HEK293T (cell line): ENCODE data around the gene CEP19.

Experiments
- ARNT ChIP-seq: fragments of 450-650 bp; IDR thresholded peaks from 2 replicates; pipeline ENCODE4 v1.6.1; 2017; ENCODE audit warnings: mild to moderate bottlenecking
- BHLHE40 ChIP-seq: fragments of 450-650 bp; IDR thresholded peaks from 2 replicates; pipeline ENCODE4 v1.6.1; 2016; ENCODE audit warnings: mild to moderate bottlenecking, moderate library complexity, borderline replicate concordance
- ELF4 ChIP-seq: fragments of 450-650 bp; IDR thresholded peaks from 2 replicates; pipeline ENCODE4 v1.6.1; 2017; ENCODE audit warnings: antibody characterized with exemption
- FOXK2 ChIP-seq: fragments of 450-650 bp; IDR thresholded peaks from 2 replicates; pipeline ENCODE4 v1.6.1; 2016; ENCODE audit warnings: mild to moderate bottlenecking
- FOXM1 ChIP-seq: fragments of 450-650 bp; IDR thresholded peaks from 2 replicates; pipeline ENCODE4 v1.6.1; 2017; ENCODE audit warnings: mild to moderate bottlenecking, borderline replicate concordance
- HDGF ChIP-seq: fragments of 450-650 bp; IDR thresholded peaks from 2 replicates; pipeline ENCODE4 v1.6.1; 2017; ENCODE audit warnings: antibody characterized with exemption, borderline replicate concordance
- LEF1 ChIP-seq: fragments of 450-650 bp; IDR thresholded peaks from 2 replicates; pipeline ENCODE4 v1.6.1; 2017; ENCODE audit warnings: mild to moderate bottlenecking, borderline replicate concordance
- NFRKB ChIP-seq: fragments of 450-650 bp; IDR thresholded peaks from 2 replicates; pipeline ENCODE4 v1.6.1; 2016; ENCODE audit warnings: mild to moderate bottlenecking, moderate library complexity
- PKNOX1 ChIP-seq: fragments of 450-650 bp; IDR thresholded peaks from 2 replicates; pipeline ENCODE4 v1.6.1; 2016
- SP1 ChIP-seq: fragments of 450-650 bp; IDR thresholded peaks from 2 replicates; pipeline ENCODE4 v1.6.1; 2017
- SUZ12 ChIP-seq: fragments of 450-650 bp; IDR thresholded peaks from 2 replicates; pipeline ENCODE4 v1.6.1; 2016; ENCODE audit warnings: mild to moderate bottlenecking
- TARDBP ChIP-seq: fragments of 450-650 bp; IDR thresholded peaks from 2 replicates; pipeline ENCODE4 v1.6.1; 2016
- ZNF384 ChIP-seq: fragments of 450-650 bp; IDR thresholded peaks from 2 replicates; pipeline ENCODE4 v1.6.1; 2016

- TF ChIP-seq PKNOX1, result no peak
- TF ChIP-seq FOXM1, result no peak
- TF ChIP-seq ELF4, result no peak
- TF ChIP-seq ARNT, result no peak
- TF ChIP-seq HDGF, result no peak
- TF ChIP-seq SUZ12, result no peak
- no peak for TF ChIP-seq ZNF384
- no peak for TF ChIP-seq SP1
- TF ChIP-seq BHLHE40, result no peak
- no peak for TF ChIP-seq FOXK2
- TF ChIP-seq TARDBP, result no peak
- no peak for TF ChIP-seq LEF1
- TF ChIP-seq NFRKB, result no peak
Observed at GRCh38 chr3:196686436-196686835, 25.6 kb downstream of the CEP19 start.
